Erythroblast (primary cell): ENCODE measurements around the gene TRNAU1AP.
A peak's percentile ranks its signal among the peaks of the same experiment; 100 is the strongest.
"Not testable (repeated sequence)": the region's sequence is repeated elsewhere in the genome, so short reads cannot be mapped to it uniquely, and the experiment has no call there.

Experiments used
- DNase-seq, 2 experiments: peaks; one replicate each; lab custom pipeline; 2025; lab: John Stamatoyannopoulos, UW
- GATA1 ChIP-seq: IDR thresholded peaks from 2 replicates; pipeline ENCODE4 v1.6.1; 2011; ENCODE audit warnings: low read depth, mild to moderate bottlenecking, control low read depth, low read length, moderate library complexity
- POLR2A ChIP-seq: IDR thresholded peaks from 2 replicates; pipeline ENCODE4 v1.6.1; 2011; ENCODE audit warnings: mild to moderate bottlenecking, low read length

Gene TRNAU1AP

DNA sequence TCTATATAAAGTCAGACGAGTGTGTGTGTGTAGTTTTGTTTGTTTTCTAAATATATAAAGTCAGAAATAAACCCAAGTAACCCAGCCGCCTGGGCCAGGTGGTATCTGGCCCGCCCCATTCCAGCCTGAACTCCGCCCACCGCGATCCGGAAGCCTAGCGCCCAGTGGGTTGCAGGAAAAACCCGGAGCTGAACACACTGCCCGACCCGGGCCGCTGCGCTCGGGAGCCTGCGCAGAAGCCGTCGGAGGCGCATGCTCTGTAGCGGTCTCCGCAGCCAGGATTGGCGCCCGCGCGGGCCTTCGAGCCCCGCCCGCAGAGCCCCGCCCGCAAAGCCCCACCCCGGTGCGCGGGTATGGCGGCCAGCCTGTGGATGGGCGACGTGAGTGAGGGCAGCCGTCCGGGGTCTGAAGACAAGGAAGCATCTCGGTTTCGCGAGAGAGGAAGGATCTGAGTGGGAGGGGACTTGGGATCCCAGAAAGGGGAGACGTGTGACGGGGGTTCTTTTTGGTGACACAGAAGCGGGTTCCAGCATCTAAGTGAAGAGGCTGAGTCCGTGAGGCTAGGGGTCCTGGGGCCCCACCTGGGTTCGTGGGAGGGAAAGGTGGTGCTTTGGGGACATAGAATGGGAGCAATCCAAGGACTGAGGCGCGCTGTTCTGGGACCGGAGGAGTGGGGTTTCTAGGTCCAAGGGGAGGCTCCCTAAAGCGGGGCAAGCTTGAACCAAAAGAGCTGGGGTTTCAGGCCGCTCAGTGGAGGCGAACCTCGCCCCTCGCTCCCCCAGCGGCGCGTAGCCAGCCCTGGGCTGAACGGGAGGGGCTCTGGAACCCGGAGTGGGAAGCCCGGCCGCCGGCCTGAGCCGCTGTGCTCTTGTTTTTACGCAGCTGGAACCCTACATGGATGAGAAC lies at the start of gene TRNAU1AP:
Gene TRNAU1AP (plus strand): TSS at position 328 of the 906 bp plus-strand sequence. CDS start 26 bp downstream, at position 354.
- TF ChIP-seq GATA1 (no peak), POLR2A (peak; percentile 74)
- peak; percentile 98 to 99 for DNase-seq

DNA sequence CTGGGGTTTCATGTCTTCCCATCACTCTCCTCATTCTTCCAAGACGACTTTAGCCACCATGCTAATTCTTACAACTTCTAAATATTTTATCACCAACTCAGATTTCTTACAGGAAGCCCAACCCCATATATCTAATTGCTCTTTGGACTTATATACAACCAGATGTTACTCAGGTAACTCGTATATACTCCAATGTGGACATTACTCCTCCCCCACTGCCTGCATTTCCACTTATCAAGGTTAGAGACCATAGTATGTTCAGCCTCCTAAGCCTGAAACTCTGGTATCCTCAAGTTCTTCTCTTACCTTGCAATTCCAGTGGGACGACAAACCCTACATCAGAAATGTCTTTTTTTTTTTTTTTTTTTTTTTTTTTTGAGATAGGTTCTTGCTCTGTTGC lies 49.8 kb upstream of the TRNAU1AP start:
- no peak for TF ChIP-seq GATA1
- no peak for TF ChIP-seq POLR2A

DNA sequence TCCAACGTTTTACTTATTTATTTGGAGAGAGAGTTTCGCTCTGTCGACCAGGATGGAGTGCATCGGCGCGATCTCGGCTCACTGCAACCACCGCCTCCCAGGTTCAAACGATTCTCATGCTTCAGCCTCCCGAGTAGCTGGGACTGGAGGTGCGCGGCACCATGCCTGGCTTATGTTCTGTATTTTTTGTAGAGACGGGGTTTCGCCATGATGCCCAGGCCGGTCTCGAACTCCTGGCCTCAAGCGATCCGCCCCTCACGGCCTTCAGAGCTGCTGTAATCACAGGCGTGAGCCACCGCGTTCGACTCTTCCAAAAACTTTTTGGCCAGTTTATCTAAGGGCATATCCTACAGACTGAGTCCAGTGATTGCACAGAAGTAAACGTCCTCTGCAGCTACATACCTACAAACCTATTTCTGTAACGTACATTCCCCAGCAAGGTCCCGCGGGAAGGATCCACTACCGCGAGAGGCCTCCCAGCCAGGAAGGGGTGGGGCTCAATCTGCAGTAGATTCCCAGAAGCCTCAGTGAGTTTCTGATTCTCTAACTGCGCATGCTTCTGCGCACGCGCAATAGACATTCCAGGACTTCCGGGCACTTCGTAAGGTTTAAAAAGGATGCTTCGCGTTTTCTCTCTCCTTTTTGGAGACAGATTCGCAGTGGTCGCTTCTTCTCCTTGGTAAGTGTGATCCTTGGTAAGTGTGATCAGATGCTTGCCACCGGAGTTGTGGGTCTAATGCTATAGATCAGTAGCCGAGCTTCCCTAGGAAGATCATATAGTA lies 47.3 kb upstream of the TRNAU1AP start, which contains the start of gene RCC1:
Gene RCC1 (plus strand): TSS at position 638 of the 782 bp plus-strand sequence. CDS start 23,824 bp downstream, outside the sequence.
- TF ChIP-seq POLR2A = peak; percentile 99
- TF ChIP-seq GATA1 = no peak
- peak; percentile 98 for DNase-seq

More for the DNA sequence above, 49.8 kb upstream of the TRNAU1AP start:
- no peak for DNase-seq

DNA sequence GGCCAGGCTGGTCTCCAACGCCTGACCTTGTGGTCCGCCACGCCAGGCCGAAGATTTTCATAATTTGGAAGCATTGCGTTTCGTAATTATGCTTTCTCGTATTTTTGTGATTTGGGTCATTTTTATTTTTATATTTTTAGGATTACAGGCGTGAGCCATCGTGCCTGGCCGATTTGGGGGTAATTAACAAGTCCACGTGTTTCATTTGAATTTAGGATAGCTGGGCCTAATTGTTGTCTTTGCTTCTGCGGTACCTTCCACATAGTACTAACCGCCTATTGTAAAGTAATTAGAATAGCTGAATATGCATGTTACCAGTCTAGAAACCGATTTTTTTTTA lies 46.0 kb upstream of the TRNAU1AP start:
- DNase-seq = peak in 1 of 2 experiments; percentile 57
- TF ChIP-seq GATA1 (no peak), POLR2A (no peak)

DNA sequence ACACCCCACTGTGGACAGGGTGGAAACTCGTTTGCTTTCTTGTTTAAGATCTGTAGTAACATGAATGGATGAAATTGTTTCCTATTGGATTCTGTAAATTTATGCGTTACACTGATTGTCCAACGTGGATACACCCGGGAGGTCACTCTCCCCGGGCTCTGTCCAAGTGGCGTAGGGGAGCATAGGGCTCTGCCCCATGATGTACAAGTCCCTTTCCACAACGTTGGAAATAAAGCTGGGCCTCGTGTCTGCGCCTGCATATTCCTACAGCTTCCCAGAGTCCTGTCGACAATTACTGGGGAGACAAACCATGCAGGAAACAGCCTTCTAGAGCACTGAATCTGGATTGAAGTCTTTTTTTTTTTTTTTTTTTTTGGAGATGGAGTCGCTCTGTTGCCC lies 45.6 kb upstream of the TRNAU1AP start:
- peak; percentile 41 for TF ChIP-seq POLR2A
- no peak for TF ChIP-seq GATA1
- DNase-seq = no peak

DNA sequence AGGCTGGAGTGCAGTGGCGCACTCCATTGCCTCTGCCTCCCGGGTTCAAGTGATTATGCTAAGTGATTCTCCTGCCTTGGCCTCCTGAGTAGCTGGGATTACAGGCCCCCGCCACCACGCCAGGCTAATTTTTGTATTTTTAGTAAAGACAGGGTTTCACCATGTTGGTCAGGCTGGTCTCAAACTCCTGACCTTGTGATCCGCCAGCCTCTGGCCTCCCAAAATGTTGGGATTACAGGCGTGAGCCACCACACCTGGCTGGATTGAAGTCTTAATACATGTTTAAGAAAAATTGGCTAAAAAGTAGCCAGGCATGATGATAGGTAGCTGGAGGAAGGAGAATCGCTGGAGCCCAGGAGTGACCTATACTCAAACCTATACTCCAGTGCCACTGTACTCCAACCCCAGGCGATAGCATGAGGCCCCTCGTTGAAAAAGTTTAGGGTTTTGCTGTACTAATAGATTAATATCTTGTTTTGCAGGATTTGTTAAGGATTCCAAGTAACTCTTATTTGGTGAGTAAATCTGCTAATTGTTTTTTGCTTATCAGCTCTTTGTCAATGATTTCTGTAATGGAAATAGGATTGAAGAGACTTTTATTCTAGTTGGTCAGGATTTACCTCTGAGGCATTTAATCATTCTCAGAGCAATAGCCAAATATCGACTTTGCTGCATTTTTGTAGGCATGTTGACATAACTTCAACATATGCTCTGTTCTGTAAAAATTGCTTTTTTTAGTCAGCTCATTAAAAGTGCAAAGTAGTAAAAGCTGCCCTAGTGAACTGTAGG lies 45.0 kb upstream of the TRNAU1AP start:
- DNase-seq = peak in 1 of 2 experiments; percentile 34
- TF ChIP-seq GATA1 = no peak
- no peak for TF ChIP-seq POLR2A

DNA sequence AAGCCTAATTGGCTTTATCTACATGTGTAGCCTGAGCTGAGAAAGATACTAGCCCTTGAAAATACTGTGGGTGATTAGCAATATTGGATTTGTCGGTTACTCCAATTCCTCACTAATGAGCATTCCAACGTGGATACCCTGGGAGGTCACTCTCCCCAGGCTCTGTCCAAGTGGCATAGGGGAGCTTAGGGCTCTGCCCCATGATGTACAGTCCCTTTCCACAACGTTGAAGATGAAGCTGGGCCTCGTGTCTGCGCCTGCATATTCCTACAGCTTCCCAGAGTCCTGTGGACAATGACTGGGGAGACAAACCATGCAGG lies 44.5 kb upstream of the TRNAU1AP start:
- DNase-seq = no peak
- TF ChIP-seq GATA1 (no peak), POLR2A (peak; percentile 43)

DNA sequence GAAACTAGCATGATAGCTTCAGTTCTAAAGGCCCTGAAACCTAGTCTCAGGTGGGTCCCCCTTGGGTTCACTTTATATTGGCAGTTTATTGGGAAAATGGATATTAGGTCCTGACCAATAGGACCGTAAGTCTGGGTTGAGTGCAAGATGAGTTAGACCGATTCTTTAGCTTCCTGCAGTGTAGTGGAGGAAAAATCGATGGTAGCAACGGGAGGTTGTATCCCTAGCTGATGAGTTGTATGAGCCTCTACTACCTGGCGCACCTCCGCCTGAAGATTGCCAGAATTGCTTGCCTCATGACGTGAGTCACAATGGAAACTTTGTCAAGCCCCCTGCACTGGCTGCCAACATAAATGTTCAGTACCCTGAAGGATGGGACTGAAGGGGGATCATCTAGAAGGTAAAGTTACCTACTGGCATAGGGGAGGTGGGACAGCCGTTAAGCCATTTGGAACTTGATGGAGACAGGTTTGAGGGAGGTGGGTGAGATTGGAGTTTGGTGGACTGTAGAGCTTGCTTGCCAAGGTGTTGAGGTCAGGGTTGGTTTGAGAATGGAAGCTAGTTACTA lies 43.1 kb upstream of the TRNAU1AP start:
- peak in 1 of 2 experiments; percentile 42 for DNase-seq
- peak; percentile 86 for TF ChIP-seq POLR2A
- no peak for TF ChIP-seq GATA1

DNA sequence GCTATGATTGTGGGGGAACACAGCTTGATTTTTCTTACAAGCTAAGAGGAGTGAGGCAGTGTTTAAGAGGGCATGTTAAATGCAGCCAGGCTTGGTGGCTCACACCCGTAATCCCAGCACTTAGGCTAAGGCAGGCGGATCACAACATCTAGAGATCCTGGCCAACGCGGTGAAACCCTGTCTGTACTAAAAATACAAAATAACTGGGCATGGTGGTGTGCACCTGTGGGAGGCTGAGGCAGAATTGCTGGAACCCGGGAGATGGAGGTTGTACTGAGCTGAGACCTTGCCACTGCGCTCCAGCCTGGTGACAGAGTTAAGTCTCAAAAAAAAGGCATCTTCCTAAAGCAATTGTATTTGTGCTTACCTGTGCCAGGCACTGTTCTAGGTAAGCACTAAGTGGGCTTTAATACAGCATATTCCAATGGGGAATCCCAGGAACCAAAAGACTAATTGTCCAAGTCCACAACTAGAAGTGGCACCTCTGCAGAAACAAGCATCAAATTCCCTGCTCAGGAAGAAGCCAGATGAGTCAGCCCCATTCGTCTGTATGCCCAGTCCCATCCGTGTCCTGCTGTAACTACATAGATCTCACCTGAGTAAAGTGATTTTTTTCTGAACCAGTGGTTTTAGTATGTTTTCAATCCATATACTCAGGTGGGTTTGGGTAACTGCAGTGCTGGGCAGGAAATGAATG lies 42.5 kb upstream of the TRNAU1AP start:
- DNase-seq = peak in 1 of 2 experiments; percentile 42
- peak; percentile 90 for TF ChIP-seq POLR2A
- TF ChIP-seq GATA1 = no peak

DNA sequence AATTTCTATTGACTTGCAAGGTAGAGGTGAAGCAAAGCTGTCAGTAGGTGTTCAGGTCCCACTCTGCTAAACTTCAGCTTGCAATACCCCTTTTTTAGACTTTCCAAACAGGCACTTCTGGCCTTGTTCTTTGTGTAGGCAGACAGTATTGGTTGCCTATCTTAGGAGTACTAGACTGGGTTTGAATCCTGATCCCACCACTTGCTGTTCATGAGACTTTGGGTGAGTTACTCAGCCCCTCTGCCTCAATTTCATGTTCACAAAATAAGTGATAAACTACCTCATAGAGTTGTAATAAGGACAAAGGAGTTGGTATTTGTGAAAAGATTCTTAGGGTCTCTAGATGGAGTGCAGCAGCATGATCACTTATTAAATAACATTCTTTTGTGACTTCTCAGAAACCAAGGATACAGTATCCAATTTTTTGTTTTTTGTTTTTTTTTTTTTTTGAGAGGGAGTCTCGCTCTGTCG lies 41.9 kb upstream of the TRNAU1AP start:
- TF ChIP-seq GATA1 (no peak), POLR2A (peak; percentile 69)
- DNase-seq = no peak

DNA sequence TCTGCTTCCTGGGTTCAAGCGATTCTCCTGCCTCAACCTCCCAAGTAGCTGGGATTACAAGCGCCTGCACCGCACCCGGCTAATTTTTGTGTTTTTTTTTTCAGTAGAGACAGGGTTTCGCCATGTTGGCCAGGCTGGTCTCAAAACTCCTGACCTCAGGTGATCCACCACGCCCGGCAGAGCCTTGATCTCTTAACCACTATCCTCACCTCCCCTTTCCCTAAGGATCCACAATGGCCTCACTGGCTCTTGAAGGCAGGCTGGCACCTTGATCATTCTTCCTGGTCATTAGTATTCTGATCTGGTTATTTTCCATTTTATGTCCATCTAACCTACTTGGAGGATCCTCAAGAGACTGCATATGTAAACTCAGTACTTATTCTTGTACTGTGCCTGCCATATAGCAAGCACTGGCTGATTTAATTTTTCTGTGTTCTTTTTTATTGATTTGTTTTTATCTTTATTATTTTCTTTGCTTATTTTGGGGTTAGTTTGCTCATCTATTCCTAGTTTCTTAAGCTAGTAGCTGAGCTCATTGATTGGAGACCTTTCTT lies 40.8 kb upstream of the TRNAU1AP start:
- no peak for DNase-seq
- no peak for TF ChIP-seq GATA1
- TF ChIP-seq POLR2A = peak; percentile 49

DNA sequence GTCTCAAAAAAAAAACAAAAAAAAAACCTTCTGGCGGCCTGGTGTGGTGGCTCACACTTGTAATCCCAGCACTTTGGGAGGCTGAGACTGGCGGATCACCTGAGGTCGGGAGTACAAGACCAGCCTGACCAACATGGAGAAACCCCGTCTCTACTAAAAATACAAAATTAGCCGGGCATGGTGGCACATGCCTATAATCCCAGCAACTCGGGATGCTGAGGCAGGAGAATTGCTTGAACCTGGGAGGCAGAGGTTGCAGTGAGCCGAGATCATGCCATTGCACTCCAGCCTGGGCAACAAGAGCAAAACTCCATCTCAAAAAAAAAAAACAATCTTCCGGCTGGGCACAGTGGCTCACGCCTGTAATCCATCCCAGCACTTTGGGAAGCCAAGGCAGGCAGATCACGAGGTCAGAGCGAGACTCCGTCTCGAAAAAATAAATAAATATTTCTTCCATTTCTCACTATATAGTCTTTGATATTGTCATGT lies 38.4 kb upstream of the TRNAU1AP start:
- DNase-seq = not testable (repeated sequence)

DNA sequence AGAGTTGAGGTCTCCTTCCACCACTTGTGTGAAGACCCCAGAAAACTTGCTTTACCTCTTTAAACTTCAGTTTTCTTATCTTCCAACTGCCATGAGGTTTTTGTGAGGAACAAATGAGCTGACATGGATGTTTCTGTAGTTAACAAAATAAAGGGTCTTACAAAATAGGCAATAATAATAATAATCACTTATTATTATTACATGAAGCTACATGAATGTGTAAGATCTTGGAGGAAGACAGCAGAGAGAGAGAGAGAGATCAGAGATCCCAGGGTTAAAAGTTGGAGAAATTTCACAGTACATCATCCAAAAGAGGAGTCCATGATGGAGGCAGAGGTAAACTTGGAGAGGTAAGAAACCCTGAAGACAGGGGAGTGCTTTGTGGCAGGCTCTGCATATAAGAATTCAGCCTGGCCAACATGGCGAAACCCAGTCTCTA lies 36.3 kb upstream of the TRNAU1AP start:
- no peak for DNase-seq
- TF ChIP-seq POLR2A (no peak), GATA1 (no peak)
